ENCODE measurements around the gene AATK.

DNA sequence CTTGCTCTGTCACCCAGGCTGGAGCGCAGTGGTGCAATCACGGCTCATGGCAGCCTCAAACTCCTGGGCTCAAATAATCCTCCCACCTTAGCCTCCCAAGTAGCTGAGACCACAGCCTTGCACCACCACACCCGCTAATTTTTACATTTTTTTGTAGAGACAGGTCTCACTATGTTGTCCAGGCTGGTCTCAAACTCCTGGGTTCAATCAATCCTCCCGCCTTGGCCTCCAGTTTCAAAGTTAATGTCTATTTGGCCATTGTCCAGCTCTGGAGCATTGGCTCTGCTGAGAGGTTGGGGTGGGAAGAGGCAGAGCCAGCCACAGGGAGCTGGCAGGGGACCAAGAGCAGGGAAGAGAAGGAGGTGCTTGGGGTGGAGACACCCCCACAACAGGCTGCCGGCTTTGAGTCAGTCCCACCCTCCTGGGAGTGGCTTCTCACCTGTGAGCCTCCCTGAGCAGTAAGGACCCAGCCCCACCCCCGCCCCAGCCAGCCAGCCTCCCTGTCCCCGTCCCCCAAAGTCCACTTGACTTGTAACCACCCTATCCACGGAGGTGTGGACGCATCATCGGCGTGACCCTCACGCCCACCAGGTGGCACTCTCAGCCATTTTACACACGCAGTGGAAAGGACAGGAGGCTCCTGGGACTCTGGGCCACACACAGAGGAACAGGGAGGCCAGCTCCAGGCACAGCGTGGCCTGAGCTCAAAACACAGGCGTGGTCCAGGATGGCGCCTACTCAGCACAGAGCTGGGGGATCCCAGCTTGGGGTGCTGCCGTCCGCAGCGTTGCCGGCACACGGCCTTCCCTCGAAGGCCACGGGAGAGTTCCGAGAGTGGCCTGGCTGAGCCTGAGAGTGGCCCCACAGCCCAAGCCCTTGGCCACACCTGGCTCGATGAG lies 23.5 kb downstream of the AATK start:
- TF ChIP-seq CTCF (IDR thresholded peaks at IDR 0.05) (peak; percentile 69 to 87 (median 75)), POLR2A (IDR thresholded peaks at IDR 0.05) (no peak)
